ENCODE measurements around the gene TMBIM1. TPM values are rescaled to one million over a fixed set of nuclear protein-coding genes. Genes with fewer than 3 reads are reported as not detected.

The TMBIM1 gene
- total RNA-seq, 2 donors from 2014 or later: 324 to 369 TPM

- DNase-seq (ENCODE audit: low spot score): no peak
- no peak for TF ChIP-seq CTCF (IDR thresholded peaks at IDR 0.05)
- Histone ChIP-seq H3K36me3 (peaks cover 43% of the 10 kb centered on the region), H3K4me3 (no peak overlapping the region), H3K4me1 (ENCODE audit: control insufficient read depth in 1 of 2, low read depth in 2 of 2) (peaks cover 12 to 57% of the 10 kb centered on the region in 2 donors), H3K27me3 (replicated peaks; ENCODE audit: insufficient read depth) (no peaks in the 10 kb centered on the region), H3K27ac (no peak overlapping the region), H3K9me3 (no peaks in the 10 kb centered on the region)
- ATAC-seq (ENCODE audit: insufficient number of reproducible peaks, low FRiP score, low read depth): no peak
Measured at GRCh38 chr2:218264773-218265561, 27.3 kb downstream of the TMBIM1 start.

- Histone ChIP-seq H3K4me1 (ENCODE audit: control insufficient read depth in 1 of 2, low read depth in 2 of 2) (peaks cover 12 to 63% of the 10 kb centered on the region in 2 donors), H3K27ac (no peak overlapping the region), H3K4me3 (no peak overlapping the region), H3K9me3 (no peaks in the 10 kb centered on the region), H3K36me3 (peaks cover 43% of the 10 kb centered on the region), H3K27me3 (replicated peaks; ENCODE audit: insufficient read depth) (no peaks in the 10 kb centered on the region)
- DNase-seq (ENCODE audit: low spot score) (no peak), ATAC-seq (ENCODE audit: insufficient number of reproducible peaks, low FRiP score, low read depth) (no peak)
- TF ChIP-seq CTCF (IDR thresholded peaks at IDR 0.05): no peak
Measured at GRCh38 chr2:218263817-218264641, 28.3 kb downstream of the TMBIM1 start.

- Histone ChIP-seq H3K4me1 (ENCODE audit: control insufficient read depth in 1 of 2, low read depth in 2 of 2) (peaks cover 15 to 60% of the 10 kb centered on the region in 2 donors), H3K9me3 (no peaks in the 10 kb centered on the region), H3K4me3 (no peak overlapping the region), H3K36me3 (peaks cover 43% of the 10 kb centered on the region), H3K27me3 (replicated peaks; ENCODE audit: insufficient read depth) (no peaks in the 10 kb centered on the region), H3K27ac (peak overlapping the region; percentile 23 to 24)
- ATAC-seq (ENCODE audit: insufficient number of reproducible peaks, low FRiP score, low read depth) (no peak), DNase-seq (ENCODE audit: low spot score) (no peak)
- no peak for TF ChIP-seq CTCF (IDR thresholded peaks at IDR 0.05)
Measured at GRCh38 chr2:218262631-218263586, 29.4 kb downstream of the TMBIM1 start.

- no peaks in the 10 kb centered on the region for H3K9me3 ChIP-seq
- no peak for ATAC-seq (ENCODE audit: insufficient number of reproducible peaks, low FRiP score, low read depth)
- H3K36me3 ChIP-seq: peaks cover 39% of the 10 kb centered on the region
- peaks cover 15 to 57% of the 10 kb centered on the region in 2 donors for H3K4me1 ChIP-seq (ENCODE audit: control insufficient read depth in 1 of 2, low read depth in 2 of 2)
- no peak overlapping the region for H3K4me3 ChIP-seq
- peak overlapping the region in 1 of 2 donors; percentile 23 for H3K27ac ChIP-seq
- no peak for TF ChIP-seq CTCF (IDR thresholded peaks at IDR 0.05)
- no peak for DNase-seq (ENCODE audit: low spot score)
- H3K27me3 ChIP-seq (replicated peaks; ENCODE audit: insufficient read depth): no peaks in the 10 kb centered on the region
Measured at GRCh38 chr2:218262237-218262600, 30.1 kb downstream of the TMBIM1 start.

Measured in thoracic aorta (tissue), 2 donors.